GM19239 (cell line): Measurements from ENCODE around the gene SCAMP2.
"Not testable (repeated sequence)": the region's sequence is repeated elsewhere in the genome, so short reads cannot be mapped to it uniquely, and the experiment has no call there.

Source experiments
- DNase-seq: peaks from one replicate; pipeline ENCODE4 v3.0.0; 2011; ENCODE audit warnings: low spot score; ENCODE audit not compliant: insufficient read length
- FAIRE-seq: peaks from 2 replicates; lab custom pipeline; 2011; peaks lifted over from hg19 to GRCh38; lab: Jason Lieb, UNC

SCAMP2 gene

DNA sequence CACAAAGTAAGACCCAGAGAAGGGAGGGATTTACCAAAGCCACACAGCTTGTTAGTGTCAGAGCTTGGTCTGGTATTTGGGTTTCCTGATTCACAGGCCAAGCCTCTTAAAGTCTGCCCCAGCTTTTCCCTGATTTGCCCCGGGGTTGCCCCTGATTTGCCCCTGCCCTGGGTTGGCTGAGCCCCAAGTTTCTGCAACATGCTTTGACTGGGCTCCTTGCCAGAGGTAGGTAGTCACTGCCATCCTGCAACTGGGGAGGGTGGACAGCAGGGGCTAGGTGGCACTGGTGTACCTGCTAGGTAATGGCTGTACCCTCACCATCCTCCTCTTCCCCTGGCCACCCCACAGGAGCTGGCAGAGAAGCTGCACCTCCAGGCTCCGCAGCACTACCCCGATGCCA lies 19.1 kb upstream of the SCAMP2 start:
- no peak for DNase-seq
- FAIRE-seq, result no peak

DNA sequence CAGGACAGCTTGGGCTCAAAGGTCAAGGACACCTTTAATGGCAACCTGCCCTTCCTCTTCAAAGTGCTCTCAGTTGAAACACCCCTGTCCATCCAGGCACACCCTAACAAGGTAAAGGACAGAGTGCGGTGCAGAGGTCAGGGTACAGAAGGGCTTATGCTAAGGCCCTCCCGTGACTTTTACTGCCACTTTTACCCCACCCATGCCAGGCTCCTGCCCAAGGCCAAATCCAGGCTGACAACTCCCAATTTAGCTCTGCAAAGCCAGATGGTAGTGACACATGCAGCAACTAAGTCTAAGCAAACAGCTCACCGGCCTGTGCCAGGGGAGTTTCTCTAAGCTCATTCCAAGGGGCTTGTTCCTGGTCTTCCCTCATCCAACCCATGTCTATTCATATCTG lies 18.3 kb upstream of the SCAMP2 start:
- FAIRE-seq (no peak), DNase-seq (no peak)

DNA sequence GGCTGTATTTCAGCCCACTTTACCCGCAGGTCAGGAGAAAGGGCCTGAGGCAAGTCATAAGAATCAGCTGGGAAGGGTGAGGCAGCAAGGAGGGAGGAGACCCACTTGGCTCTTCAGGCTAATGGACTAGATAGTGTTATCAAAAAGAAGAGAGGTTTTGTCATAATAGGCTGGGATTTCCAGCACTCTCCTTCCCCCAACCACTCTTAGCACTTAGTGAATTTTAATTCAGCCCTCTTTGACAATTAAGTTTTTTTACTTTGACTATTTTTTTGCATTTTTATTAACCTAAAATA lies 17.4 kb upstream of the SCAMP2 start:
- FAIRE-seq, result no peak
- DNase-seq, result no peak

DNA sequence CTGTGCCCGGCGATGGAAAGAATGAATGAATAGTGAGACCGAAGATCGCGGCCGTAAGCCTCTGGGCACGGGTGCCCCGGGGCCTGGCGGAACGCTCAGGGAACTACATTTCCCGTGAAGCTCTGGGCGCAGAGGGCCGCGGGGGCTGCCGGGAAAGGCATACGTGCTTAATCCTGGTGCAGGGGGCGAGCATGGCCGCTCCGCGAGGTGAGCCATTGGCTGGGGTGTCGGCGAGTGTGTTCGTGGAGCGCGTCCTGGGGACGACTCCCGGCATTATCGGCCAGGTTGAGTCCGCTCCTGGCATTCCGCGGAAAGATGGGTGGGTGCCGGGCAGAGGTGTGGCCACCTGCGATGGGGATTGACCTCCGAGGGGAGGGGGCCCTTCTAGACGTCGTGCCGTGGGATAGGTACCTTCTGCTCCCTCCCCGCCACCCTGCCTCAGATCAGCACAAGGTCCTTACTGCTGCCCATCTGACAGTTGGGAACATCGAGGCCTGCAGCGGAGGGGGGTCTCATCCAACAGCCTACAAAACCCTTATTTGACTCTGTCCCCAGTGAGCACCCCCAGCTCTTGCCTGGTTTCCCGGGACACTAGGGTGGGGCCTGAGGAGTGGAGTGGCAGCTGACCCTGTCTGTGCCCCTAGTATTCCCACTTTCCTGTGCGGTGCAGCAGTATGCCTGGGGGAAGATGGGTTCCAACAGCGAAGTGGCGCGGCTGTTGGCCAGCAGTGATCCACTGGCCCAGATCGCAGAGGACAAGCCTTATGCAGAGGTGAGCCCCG lies 16.9 kb upstream of the SCAMP2 start, which contains the start of gene MPI:
Gene MPI (plus strand): TSS at position 160 of the 782 bp plus-strand sequence. CDS start 32 bp downstream, at position 192.
- FAIRE-seq, result peak; percentile 89
- DNase-seq, result peak; percentile 97

DNA sequence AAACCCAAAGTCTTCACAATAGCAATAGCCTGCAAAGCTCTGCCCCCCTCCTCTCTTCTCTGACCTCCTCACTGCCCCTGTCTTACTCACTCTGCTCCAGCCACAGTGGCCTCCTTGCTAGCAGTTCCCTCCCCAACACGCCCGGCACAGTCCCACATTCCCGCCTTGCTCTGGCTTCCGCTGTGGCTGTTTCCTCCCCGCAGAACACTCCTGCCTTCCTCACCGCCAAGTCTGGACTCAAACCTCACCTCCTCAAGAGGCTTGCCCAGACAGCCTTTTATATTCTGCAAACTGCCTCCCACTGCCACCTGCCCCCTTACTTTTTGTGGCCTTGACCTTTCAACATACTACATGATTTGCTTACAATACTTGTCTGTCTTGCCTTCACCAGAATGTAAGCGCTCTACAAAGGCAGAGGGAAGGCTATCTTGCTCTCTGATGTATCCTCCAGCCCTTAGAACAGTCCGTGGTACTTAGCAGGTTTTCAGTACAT lies 16.3 kb upstream of the SCAMP2 start:
- no peak for DNase-seq
- peak; percentile 21 for FAIRE-seq

DNA sequence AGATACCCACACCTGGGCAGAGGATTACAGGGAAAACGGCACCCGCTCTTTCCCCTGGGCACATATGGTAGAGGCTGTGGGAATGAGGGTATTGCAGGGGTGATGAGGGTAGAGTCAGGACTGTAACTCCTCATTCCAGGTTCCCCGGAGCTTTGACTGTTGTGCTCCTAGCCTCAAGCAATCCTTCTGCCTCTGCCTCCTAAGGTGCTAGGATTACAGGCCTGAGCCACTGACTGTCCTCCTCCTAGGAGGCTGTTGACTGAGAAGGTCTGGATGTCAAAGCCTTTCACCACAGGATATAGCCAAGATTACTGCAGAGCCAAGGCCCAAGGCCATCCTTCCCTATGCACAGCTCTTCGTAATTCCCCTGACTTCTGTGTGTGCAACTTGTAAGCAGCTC lies 15.6 kb upstream of the SCAMP2 start:
- DNase-seq (no peak), FAIRE-seq (no peak)

DNA sequence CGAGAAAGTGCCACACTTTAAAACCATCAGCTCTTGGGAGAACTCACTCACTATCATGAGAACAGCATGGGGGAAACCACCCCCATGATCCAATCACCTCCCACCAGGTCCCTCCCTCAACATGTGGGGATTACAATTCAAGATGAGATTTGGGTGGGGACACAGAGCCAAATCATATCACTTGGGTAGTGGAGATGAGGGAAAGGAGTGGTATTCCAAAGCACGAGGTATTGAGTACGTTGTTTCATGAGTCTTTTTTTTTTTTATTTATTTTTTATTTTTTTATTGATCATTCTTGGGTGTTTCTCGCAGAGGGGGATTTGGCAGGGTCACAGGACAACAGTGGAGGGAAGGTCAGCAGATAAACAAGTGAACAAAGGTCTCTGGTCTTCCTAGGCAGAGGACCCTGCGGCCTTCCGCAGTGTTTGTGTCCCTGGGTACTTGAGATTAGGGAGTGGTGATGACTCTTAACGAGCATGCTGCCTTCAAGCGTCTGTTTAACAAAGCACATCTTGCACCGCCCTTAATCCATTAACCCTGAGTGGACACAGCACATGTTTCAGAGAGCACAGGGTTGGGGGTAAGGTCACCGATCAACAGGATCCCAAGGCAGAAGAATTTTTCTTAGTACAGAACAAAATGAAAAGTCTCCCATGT lies 14.5 kb upstream of the SCAMP2 start:
- FAIRE-seq, result not testable (repeated sequence)

DNA sequence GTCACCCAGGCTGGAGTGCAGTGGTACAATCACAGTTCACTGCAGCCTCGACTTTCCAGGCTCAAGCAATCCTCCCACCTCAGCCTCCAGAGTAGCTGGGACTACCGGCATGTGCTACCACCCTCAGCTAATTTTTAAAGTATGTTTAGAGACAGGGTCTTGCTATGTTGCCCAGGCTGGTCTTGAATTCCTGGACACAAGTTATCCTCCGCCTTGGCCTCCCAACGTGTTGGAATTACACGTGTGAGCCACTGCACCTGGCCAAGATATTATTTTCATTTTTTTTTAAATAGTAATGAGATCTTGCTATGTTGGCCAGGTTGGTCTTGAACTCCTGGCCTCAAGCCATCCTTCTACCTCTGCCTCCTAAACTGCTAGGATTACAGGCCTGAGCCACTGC lies 12.3 kb upstream of the SCAMP2 start:
- no peak for DNase-seq
- no peak for FAIRE-seq

More for the DNA sequence above, 14.5 kb upstream of the SCAMP2 start:
- not testable (repeated sequence) for DNase-seq

DNA sequence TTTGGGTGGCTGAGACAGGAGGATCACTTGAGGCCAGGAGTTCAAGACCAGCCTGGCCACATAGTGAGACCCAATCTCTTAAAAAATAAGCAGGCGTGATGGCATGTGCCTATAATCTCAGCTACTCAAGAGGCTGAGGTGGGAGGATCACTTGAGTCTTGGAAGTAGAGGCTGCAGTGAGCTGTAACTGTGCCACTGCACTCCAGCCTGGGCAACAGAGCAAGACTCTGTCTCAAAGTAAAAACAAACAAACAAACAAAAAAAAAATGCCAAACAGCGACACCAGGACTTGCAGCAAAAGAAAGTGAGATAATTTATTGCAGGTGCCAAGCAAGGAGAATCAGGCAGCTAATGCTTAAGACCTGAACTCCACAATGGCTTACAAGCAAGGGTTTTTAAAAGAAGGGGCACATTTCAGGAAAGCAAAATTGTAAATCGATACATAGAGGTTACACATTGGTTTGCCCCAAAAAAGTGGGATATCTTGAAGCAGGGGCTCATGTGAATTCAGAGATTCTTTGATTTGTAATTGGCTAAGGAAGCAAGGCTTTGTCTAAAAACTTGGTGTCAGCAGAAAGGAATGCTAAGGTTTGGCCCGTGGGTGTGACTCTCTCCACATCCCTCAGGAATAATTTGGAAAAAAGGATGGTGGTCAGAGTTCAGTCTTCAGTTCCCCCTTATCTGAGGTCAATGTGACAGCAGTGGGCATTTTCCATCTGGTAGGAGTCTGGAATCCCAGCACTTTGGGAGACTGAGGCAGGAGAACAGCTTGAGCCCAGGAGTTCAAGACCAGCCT lies 11.5 kb upstream of the SCAMP2 start:
- DNase-seq (no peak), FAIRE-seq (no peak)

DNA sequence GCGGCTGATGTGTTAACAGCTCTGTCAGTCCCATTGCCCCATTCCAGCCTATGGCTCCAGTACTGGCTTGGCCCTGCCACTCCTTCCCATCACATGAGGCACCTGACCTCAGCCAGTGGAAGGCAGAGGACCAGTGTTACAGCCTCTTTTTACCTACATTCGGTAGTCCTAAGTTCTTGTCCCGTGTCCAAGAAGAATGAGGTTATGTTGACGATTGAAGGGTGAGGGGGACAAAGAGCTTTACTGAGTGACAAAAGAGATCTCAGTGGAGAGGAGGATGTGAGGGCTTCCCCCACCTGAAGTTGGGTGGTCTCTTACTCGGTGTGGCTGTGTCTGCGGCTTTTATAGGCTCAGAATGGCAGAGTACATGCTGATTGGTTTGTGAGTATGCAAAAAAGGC lies 9.4 kb upstream of the SCAMP2 start:
- DNase-seq, result no peak
- no peak for FAIRE-seq

DNA sequence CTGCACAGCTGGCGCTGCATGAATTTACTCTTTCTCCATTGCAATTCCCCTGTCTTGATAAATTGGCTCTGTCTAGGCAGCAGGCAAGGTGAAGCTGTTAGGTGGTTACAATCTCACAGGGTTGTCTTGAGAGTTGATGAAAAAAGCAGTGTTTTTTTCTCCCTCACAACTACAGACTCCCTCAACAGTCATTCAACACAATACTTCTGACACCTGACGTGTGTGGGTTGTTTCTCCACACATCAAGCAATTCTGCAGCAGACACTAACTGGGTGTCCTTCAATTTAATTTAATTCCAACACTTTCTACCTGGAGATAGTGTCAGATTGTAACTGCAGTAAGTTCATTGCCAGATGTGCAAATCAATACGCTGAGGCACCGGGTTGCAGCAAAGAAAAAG lies 5.1 kb upstream of the SCAMP2 start:
- DNase-seq (no peak), FAIRE-seq (no peak)

DNA sequence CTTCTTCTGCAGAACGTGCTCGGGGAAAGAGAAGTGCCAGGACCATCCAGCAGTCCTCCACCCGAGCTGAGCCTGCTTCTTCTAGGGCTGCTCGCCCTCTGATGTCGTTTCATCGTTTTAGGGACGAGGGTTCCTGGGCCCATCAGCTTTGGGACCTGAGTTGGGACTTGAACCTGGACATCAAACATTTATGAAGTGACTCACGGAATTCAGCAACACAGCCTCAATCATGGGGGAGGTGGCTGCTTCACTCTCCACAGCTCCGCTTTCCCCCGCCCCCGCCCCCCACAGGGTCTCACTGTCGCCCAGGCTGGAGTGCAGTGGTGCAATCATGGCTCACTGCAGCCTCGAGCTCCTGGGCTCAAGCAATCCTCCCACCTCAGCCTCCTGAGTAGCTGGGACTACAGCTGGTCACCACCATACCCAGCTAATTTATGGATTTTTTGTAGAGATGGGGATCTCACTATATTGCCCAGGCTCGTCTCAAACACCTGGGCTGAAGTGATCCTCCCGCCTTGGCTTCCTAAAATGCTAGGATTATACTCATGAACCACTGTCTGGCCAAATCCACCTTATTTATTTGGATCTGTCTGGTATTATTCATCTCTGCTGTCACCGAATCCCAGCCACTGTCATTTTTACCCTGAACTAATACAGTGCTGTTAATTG lies 725 bp upstream of the SCAMP2 start:
- DNase-seq, result no peak
- FAIRE-seq, result peak; percentile 35

DNA sequence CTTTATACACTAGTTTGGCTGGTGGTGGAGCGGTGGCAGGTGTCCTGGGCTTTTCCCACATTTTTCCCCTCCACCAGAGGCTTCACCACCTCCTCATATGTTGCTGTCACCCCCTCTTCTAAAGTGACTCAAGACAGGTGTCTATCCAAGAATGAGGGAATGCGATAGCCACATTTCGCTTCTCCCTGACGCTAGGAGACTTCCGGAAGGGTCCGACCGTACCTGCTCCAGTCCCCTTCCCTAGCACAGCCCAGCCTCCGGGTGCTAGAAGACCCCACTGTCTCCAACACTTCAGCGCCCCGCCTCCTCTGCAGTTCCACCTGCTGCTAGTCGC lies 496 bp downstream of the SCAMP2 start:
- no peak for FAIRE-seq
- no peak for DNase-seq

DNA sequence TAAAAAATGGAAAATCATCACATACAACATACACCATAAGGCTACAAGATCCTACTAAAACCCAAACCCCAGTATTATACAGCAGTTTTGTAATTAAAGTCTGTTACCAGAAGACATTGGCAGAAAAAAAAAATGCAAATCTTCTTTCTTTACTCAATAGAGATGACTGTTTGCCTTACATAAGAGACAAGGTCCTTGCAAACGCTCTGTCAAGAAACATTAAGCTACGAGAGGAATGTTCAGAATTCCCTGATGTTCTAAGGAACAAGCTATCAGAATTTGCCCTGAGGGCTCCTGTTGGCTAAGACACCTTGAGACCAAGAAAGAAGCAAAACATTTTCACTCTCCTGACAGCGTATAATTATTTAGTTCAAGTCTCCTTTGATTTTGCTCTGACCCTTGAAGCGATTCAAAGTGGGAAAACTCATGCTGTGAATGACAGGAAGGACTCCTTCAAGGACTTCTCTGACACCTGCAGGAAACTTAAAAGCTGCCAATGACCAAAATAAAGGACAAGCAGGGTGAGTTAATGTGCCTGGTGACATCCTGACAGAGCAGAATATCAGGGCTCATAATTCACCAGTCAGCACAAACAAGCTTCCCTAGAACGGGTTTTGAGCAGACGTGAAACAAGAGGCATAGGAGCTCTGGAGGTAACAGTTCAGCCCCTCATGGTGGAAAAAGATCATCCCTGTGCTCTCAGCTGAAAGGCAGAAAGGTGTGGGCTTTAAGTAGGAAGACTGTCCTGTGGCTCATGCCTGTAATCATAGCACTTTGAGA lies 2.5 kb downstream of the SCAMP2 start:
- DNase-seq, result no peak
- FAIRE-seq, result peak; percentile 4

DNA sequence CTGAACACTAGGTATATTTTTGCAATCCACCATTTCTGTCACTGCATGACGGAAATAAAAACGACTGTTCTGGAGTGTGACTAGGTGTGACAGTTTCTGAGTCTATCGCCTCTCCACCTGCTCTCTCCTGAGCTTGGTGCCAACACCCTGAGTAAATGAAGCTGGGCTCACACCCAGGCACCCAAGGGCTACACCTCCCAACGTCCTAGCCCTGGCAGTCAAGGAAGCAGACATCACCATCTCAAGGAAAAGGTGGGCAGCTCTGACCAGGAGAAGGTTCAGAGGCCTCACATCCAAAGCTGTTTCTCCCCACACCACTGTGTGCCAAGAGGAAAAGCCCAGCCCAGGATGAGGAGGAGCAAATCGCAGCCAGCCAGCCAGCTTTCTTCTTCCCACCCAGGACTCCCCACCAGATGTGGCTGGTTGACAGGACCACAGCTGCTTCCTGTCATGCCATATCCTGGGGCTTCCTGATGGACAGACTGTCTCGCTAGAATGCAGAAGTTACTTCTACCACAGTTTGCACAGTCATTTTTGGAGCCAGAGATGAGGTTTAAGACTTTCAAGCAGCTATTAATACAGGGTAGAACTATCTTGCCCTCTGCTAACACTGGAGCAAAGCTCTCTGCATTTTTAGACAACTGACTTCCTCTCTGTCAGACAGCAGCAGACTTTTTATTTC lies 3.3 kb downstream of the SCAMP2 start:
- FAIRE-seq (peak; percentile 93), DNase-seq (peak; percentile 78)

DNA sequence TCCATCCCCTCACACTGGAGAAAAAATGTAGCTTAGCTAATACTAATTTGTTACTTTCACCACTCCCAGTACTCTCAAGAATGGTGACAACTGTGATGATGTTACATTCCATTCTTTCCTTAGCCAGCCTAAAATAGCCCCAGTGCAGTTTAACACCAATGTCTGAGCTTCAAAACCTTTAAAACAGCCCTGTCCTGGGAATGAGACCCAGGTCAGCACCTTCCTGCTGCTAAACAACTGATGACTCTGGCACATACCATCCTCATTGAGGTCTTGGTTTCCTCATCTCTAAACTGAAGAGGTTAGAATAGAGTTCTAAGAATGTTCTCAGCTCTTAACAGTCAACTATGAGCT lies 3.8 kb downstream of the SCAMP2 start:
- DNase-seq (no peak), FAIRE-seq (no peak)

DNA sequence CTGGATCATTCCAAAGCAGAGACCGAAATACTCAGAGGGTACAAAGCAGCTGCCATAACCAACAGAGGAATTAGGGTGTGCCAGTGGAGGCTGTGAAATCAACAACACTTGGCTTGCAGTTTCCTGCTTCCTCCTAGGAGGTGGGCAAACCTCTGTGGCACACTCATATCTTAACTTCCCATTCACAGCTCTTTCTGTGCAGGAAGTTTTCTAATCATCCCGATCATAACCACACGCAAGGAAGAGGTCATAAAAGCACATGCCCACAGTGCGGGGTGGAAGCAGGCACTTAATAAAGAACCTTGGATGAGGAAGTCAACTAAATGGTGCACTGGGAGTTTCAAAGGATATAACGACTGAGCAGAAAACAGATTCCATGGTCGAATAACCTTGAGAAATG lies 5.1 kb downstream of the SCAMP2 start:
- no peak for DNase-seq
- FAIRE-seq, result no peak

DNA sequence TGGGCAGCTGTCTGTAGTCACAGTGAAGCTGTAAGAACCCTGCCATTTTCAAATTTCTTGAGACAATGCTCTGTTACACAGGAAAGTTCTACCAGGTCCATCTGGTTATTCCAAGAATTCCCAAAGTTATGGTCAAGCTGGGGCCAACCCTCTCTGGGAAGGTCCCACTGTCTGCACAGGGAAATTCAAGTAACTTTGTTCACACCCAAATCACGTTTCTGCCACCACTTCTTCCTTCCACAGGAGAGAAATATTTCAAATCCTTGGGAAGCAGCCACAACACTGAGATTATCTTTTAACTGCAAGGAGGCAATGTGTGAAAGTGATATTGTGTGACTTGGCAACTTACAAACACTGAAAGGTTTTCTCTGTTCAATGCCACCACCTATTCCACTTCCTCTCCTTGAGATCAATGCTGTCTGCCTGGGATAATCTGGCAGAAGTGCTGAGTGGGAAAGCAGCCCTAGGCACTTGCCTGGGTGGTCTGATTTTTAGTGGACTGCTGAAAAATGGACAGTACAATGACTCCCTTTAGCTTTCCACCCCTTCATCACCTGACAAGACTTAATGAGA lies 5.6 kb downstream of the SCAMP2 start:
- FAIRE-seq, result no peak
- no peak for DNase-seq

DNA sequence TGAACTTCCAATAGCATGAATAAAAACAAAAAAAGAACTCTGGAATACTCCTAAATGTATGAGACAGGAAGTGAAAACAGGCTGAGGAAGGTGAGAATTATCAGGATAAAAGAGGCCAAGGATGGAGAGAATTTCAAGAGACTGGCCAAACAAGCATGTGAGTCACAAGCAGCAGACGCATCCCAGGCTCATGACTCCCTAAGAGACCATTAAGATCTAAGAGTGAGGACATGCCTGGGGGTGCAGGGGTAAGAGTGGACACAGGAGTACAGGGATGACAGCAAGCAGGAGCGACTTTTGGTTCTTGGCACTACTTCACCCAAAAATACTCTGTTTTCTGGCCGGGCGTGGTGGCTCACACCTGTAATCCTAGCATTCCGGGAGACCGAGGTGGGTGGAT lies 7.1 kb downstream of the SCAMP2 start:
- DNase-seq (no peak), FAIRE-seq (no peak)
